A673 (cell line): ENCODE data around the gene MTHFD1L. TPM values are rescaled to one million over a fixed set of nuclear protein-coding genes. Genes with fewer than 3 reads are reported as not detected.

Source experiments
- BruUV-seq: library from RNA; stranded (reverse); fragments of 400-500 nt; replicated peaks from 2 replicates; lab custom pipeline; 2021; lab: Mats Ljungman, UMichigan
- CTCF ChIA-PET: fragments of 300-600 bp; sonication (Branson Sonifier 250); formaldehyde crosslinking; loops from one replicate; lab custom pipeline; 2022; ENCODE audit warnings: antibody characterized with exemption; lab: Charles Lee
- POLR2A ChIA-PET: fragments of 300-600 bp; sonication (Branson Sonifier 250); formaldehyde crosslinking; loops from one replicate; lab custom pipeline; 2022; ENCODE audit warnings: antibody characterized with exemption; ENCODE audit not compliant: low non-redundant PET; lab: Charles Lee
- DNase-seq: peaks from one replicate; pipeline ENCODE4 v3.0.0-alpha.2; 2015; ENCODE audit warnings: low spot score
- H3K27ac ChIP-seq: fragments of 200-600 bp; sonication (generic); 2 replicates; pipeline ENCODE4 v1.5.1; 2016; ENCODE audit warnings: mixed run types, low read depth, mild to moderate bottlenecking, mixed read lengths, antibody characterized with exemption, low read length; ENCODE audit not compliant: poor library complexity, severe bottlenecking
- H3K27me3 ChIP-seq: fragments of 200-600 bp; sonication (generic); replicated peaks from 2 replicates; pipeline ENCODE4 v1.6.1; 2017; ENCODE audit warnings: mixed run types, low read depth, mild to moderate bottlenecking, mixed read lengths, antibody characterized with exemption, low read length; ENCODE audit not compliant: insufficient read depth, poor library complexity
- H3K36me3 ChIP-seq: fragments of 200-600 bp; sonication (generic); 2 replicates; pipeline ENCODE4 v1.6.1; 2016; ENCODE audit warnings: mixed run types, mild to moderate bottlenecking, mixed read lengths, antibody characterized with exemption, low read length; ENCODE audit not compliant: insufficient read depth, poor library complexity, severe bottlenecking
- H3K4me1 ChIP-seq: fragments of 200-600 bp; sonication (generic); 2 replicates; pipeline ENCODE4 v1.6.1; 2017; ENCODE audit warnings: mixed run types, mild to moderate bottlenecking, mixed read lengths, antibody characterized with exemption, low read length; ENCODE audit not compliant: insufficient read depth, poor library complexity, severe bottlenecking
- H3K4me3 ChIP-seq: fragments of 200-600 bp; sonication (generic); 2 replicates; pipeline ENCODE4 v1.5.1; 2016; ENCODE audit warnings: low read depth, mixed run types, mild to moderate bottlenecking, mixed read lengths, low read length; ENCODE audit not compliant: poor library complexity, severe bottlenecking
- H3K9me3 ChIP-seq: fragments of 200-600 bp; sonication (generic); 2 replicates; pipeline ENCODE4 v1.6.1; 2016; ENCODE audit warnings: mixed run types, low read depth, mild to moderate bottlenecking, mixed read lengths, antibody characterized with exemption, low read length; ENCODE audit not compliant: poor library complexity, severe bottlenecking
- EZH2 ChIP-seq: fragments of 200-600 bp; sonication (generic); IDR thresholded peaks from 2 replicates; pipeline ENCODE4 v1.6.1; 2017; ENCODE audit warnings: borderline replicate concordance, low read depth, mild to moderate bottlenecking, mixed read lengths, antibody characterized with exemption, low read length; ENCODE audit not compliant: poor library complexity, severe bottlenecking
- intact Hi-C: fragments of 100-400 bp; cut with micrococcal nuclease; formaldehyde crosslinking; loops from one replicate; pipeline ENCODE4 v1.10.0; 2022; ENCODE audit not compliant: unreplicated experiment
- total RNA-seq: library from RNA; stranded (reverse); gene quantifications from 2 replicates; pipeline ENCODE4 v1.2.3, GENCODE V29; 2021
- TF ChIP-seq, protein P1 (sequence below): fragments of 300-800, 200-600 bp; sonication (generic); conservative IDR thresholded peaks from 2 replicates; pipeline ENCODE4 v1.5.1; 2017; ENCODE audit warnings: low read depth, mild to moderate bottlenecking, antibody characterized with exemption, low read length, moderate library complexity, mixed read lengths

Gene MTHFD1L
- total RNA-seq, 1 experiment from 2014 or later, result 78.7 TPM

- H3K4me1 ChIP-seq, result no peaks in the 10 kb centered on the region
- H3K9me3 ChIP-seq, result no peaks in the 10 kb centered on the region
- no peaks in the 10 kb centered on the region for H3K27me3 ChIP-seq
- no peak overlapping the region for H3K4me3 ChIP-seq
- ChIA-PET POLR2A (no interaction called here), CTCF (no interaction called here)
- H3K36me3 ChIP-seq, result no peaks in the 10 kb centered on the region
- TF ChIP-seq, protein P1, sequence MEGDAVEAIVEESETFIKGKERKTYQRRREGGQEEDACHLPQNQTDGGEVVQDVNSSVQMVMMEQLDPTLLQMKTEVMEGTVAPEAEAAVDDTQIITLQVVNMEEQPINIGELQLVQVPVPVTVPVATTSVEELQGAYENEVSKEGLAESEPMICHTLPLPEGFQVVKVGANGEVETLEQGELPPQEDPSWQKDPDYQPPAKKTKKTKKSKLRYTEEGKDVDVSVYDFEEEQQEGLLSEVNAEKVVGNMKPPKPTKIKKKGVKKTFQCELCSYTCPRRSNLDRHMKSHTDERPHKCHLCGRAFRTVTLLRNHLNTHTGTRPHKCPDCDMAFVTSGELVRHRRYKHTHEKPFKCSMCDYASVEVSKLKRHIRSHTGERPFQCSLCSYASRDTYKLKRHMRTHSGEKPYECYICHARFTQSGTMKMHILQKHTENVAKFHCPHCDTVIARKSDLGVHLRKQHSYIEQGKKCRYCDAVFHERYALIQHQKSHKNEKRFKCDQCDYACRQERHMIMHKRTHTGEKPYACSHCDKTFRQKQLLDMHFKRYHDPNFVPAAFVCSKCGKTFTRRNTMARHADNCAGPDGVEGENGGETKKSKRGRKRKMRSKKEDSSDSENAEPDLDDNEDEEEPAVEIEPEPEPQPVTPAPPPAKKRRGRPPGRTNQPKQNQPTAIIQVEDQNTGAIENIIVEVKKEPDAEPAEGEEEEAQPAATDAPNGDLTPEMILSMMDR, result no peak
- no peak for TF ChIP-seq EZH2
- intact Hi-C loops, result no loop called here
- no peak for DNase-seq
- BruUV-seq, result no TSS peak
- H3K27ac ChIP-seq, result no peak overlapping the region
Measured at GRCh38 chr6:150841697-150842096, 23.8 kb upstream of the MTHFD1L start.

DNA sequence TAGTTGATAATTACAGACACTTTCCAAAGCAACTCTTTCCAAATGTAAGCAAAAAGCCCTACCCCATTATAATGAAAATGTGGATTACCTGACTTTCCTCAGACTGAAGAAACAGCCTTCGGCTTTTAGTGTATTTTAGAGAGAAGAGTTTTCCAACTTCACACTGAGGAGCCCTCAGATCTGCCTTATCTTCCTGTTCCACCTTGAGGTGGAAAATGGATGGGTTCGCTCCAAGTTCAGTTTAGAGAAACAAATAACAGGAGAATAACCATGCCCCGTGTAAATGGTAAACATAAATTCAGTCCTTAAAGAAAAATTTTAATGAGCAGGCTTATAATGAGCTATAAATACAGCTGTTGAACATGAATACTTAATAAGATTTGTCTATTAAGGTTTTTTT lies 21.1 kb upstream of the MTHFD1L start:
- BruUV-seq, result no TSS peak
- intact Hi-C loops, result no loop called here
- no peaks in the 10 kb centered on the region for H3K9me3 ChIP-seq
- no peak overlapping the region for H3K27ac ChIP-seq
- no peak overlapping the region for H3K4me3 ChIP-seq
- POLR2A ChIA-PET, result no interaction called here
- no peak for DNase-seq
- no peak for TF ChIP-seq EZH2
- TF ChIP-seq, protein P1, result no peak
- H3K4me1 ChIP-seq, result no peaks in the 10 kb centered on the region
- CTCF ChIA-PET, result no interaction called here
- H3K27me3 ChIP-seq, result no peaks in the 10 kb centered on the region
- H3K36me3 ChIP-seq, result no peaks in the 10 kb centered on the region

GRCh38 chr6:150846641-150847040 lies 18.9 kb upstream of the MTHFD1L start:
- CTCF ChIA-PET, result no interaction called here
- TF ChIP-seq EZH2, result no peak
- TF ChIP-seq, protein P1, result no peak
- no TSS peak for BruUV-seq

More at GRCh38 chr6:150846641-150847040, 18.9 kb upstream of the MTHFD1L start:
- no peak overlapping the region for H3K27ac ChIP-seq
- H3K4me1 ChIP-seq, result no peaks in the 10 kb centered on the region
- intact Hi-C loops, result no loop called here
- no peak overlapping the region for H3K4me3 ChIP-seq
- no peaks in the 10 kb centered on the region for H3K27me3 ChIP-seq
- DNase-seq, result no peak
- no peaks in the 10 kb centered on the region for H3K36me3 ChIP-seq
- no peaks in the 10 kb centered on the region for H3K9me3 ChIP-seq
- POLR2A ChIA-PET, result no interaction called here
